ENCODE results near the gene GCN1. TPM values are rescaled to one million over a fixed set of nuclear protein-coding genes. Genes with fewer than 3 reads are reported as not detected.
A peak's percentile ranks its signal among the peaks of the same experiment; 100 is the strongest.

GCN1 gene
- total RNA-seq, 1 donor from 2014 or later: 52.4 TPM

- FAIRE-seq: no peak
- Histone ChIP-seq H3K4me3 (ENCODE audit: low read depth, low read length) (no peak overlapping the region), H3K27me3 (ENCODE audit: control insufficient read depth, insufficient read depth, low read length) (no peaks in the 10 kb centered on the region), H3K36me3 (ENCODE audit: control insufficient read depth, insufficient read depth, low read length) (peaks cover 20% of the 10 kb centered on the region)
- TF ChIP-seq, protein P1, sequence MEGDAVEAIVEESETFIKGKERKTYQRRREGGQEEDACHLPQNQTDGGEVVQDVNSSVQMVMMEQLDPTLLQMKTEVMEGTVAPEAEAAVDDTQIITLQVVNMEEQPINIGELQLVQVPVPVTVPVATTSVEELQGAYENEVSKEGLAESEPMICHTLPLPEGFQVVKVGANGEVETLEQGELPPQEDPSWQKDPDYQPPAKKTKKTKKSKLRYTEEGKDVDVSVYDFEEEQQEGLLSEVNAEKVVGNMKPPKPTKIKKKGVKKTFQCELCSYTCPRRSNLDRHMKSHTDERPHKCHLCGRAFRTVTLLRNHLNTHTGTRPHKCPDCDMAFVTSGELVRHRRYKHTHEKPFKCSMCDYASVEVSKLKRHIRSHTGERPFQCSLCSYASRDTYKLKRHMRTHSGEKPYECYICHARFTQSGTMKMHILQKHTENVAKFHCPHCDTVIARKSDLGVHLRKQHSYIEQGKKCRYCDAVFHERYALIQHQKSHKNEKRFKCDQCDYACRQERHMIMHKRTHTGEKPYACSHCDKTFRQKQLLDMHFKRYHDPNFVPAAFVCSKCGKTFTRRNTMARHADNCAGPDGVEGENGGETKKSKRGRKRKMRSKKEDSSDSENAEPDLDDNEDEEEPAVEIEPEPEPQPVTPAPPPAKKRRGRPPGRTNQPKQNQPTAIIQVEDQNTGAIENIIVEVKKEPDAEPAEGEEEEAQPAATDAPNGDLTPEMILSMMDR (IDR thresholded peaks at IDR 0.05; ENCODE audit: insufficient read depth, low read length, severe bottlenecking): no peak
- DNase-seq (ENCODE audit: low read depth): no peak
Observed at GRCh38 chr12:120126635-120127005, 67.9 kb downstream of the GCN1 start.

DNA sequence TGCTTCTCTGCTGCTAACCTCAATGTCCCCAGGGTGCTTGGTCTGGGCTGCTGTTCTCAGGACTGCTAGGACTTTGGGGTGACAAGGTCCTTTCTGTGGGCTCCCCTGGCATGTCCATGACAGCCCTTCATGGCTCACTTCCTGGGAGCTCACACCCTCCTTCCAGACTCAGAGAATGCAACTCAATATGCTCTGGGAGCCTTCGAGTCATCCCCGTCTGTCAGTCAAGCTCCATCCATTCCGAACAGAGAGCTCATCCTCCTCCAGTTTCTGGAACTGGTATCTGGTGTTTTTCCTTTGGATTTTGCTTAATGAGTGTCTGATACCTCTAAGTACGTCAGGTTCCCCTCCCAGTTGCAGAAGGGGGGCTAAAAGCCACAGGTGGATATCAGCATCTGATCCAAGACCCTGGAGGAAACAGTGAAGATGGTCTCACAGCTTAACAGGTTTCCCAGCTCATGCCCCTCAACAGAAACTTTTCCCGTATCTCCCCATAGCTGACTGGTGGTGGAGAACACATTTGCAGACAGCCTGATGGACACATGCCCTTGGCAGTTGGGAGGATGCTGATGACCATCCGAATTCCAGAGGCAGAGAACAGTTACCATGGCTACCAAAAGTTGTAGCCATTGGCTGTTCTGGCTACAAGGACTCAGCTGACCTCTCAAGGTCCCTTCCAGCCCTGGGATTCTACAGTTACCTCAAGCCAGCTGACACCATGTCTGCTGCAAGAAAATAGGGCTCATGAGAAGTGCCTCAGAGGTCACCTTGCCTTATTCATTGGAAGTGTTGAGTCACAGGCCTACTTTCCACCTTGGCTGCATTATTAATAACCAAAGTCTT lies 68.5 kb downstream of the GCN1 start:
- TF ChIP-seq, protein P1 (IDR thresholded peaks at IDR 0.05; ENCODE audit: insufficient read depth, low read length, severe bottlenecking): no peak
- Histone ChIP-seq H3K27me3 (ENCODE audit: control insufficient read depth, insufficient read depth, low read length) (no peaks in the 10 kb centered on the region), H3K36me3 (ENCODE audit: control insufficient read depth, insufficient read depth, low read length) (peaks cover 17% of the 10 kb centered on the region)

DNA sequence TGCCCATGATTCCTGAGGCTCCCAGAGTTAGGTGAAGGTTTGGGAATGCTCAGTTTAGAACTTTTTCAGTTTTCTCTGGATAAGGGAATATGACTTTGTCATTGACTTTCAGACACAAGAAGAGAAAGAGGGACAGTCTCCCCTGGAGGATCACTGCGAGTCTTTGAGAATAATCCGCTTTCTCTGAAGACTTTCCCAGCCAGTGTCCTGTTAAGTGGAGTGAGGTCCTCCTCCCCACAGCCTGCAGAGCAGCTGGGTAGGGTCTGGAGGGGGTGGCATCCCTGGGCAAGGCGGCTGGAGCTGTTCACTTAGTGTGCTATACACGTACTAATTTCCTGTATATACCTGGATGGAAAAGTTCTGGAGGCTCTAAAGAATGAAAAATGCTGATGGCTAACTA lies 69.5 kb downstream of the GCN1 start:
- TF ChIP-seq, protein P1 (IDR thresholded peaks at IDR 0.05; ENCODE audit: insufficient read depth, low read length, severe bottlenecking): no peak
- DNase-seq (ENCODE audit: low read depth): no peak
- H3K4me3 ChIP-seq (ENCODE audit: low read depth, low read length): no peak overlapping the region
- no peak for FAIRE-seq
- H3K36me3 ChIP-seq (ENCODE audit: control insufficient read depth, insufficient read depth, low read length): peaks cover 17% of the 10 kb centered on the region
- no peaks in the 10 kb centered on the region for H3K27me3 ChIP-seq (ENCODE audit: control insufficient read depth, insufficient read depth, low read length)

More for the DNA sequence above, 68.5 kb downstream of the GCN1 start:
- FAIRE-seq (no peak), DNase-seq (ENCODE audit: low read depth) (peak; percentile 31)
- no peak overlapping the region for H3K4me3 ChIP-seq (ENCODE audit: low read depth, low read length)

DNA sequence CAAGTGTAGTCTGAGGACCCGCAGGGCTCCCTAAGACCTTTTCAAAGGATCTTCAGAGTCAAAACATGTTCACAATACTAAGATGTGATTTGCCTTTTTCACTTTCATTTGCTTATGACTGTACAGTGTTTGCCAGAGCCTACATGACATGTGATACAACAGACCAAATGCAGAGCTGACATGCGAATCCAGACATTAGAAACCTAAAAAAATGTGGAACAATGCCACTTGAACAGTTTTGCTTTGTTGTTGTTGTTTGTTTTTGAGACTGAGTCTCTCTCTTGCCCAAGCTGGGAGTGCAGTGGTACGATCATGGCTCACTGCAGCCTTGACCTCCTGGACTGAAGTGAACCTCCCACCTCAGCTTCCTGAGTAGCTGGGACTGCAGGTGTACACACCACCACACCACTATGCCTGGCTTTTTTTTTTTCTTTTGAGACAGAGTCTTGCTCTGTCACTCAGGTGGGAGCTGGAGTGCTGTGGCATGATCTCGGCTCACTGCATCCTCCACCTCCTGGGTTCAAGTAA lies 72.7 kb downstream of the GCN1 start:
- peaks cover 2% of the 10 kb centered on the region for H3K36me3 ChIP-seq (ENCODE audit: control insufficient read depth, insufficient read depth, low read length)
- no peak overlapping the region for H3K4me3 ChIP-seq (ENCODE audit: low read depth, low read length)
- no peak for FAIRE-seq
- TF ChIP-seq, protein P1 (IDR thresholded peaks at IDR 0.05; ENCODE audit: insufficient read depth, low read length, severe bottlenecking): no peak
- no peak for DNase-seq (ENCODE audit: low read depth)
- no peaks in the 10 kb centered on the region for H3K27me3 ChIP-seq (ENCODE audit: control insufficient read depth, insufficient read depth, low read length)

GRCh38 chr12:120121343-120121742 lies 73.2 kb downstream of the GCN1 start:
- Histone ChIP-seq H3K27me3 (ENCODE audit: control insufficient read depth, insufficient read depth, low read length) (no peaks in the 10 kb centered on the region), H3K36me3 (ENCODE audit: control insufficient read depth, insufficient read depth, low read length) (no peaks in the 10 kb centered on the region), H3K4me3 (ENCODE audit: low read depth, low read length) (no peak overlapping the region)
- FAIRE-seq (no peak), DNase-seq (ENCODE audit: low read depth) (no peak)
- TF ChIP-seq, protein P1 (IDR thresholded peaks at IDR 0.05; ENCODE audit: insufficient read depth, low read length, severe bottlenecking): no peak

Measured in bronchial epithelial cell (primary cell).